HG02870 (cell line): ENCODE measurements around the gene CHIA.
"Not testable (repeated sequence)": the region's sequence is repeated elsewhere in the genome, so short reads cannot be mapped to it uniquely, and the experiment has no call there.

Experiments used
- ATAC-seq: cut with Tn5 transposase; IDR thresholded peaks from one replicate; pipeline ENCODE4 v1.9.1; 2021; ENCODE audit warnings: mild to moderate bottlenecking, moderate library complexity; ENCODE audit not compliant: unreplicated experiment

CHIA gene

GRCh38 chr1:111283838-111284237, 6.8 kb upstream of the CHIA start:
- no peak for ATAC-seq

- no peak for ATAC-seq
Measured at GRCh38 chr1:111285879-111286278, 4.8 kb upstream of the CHIA start.

DNA sequence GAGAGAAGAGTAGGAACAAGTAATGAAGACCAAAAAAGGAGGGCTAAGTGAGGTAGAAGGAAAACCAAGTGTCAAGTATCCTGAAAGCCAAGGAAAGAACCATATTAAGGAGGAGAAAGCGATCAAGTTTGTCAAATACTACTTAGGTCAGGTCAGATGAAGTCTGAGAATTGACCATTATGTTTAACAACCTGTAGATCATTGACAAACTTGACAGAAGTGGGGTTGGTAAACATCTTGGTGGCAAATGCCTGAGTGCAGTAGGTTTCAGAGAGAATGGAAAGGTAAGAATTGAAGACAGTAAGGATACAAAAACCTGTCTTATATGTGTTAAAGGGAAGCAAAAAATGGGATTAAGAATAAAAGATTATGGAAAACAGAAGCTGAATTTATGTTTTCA, 3.7 kb upstream of the CHIA start:
- no peak for ATAC-seq

- no peak for ATAC-seq
Measured at GRCh38 chr1:111289371-111289770, 1.3 kb upstream of the CHIA start.

DNA sequence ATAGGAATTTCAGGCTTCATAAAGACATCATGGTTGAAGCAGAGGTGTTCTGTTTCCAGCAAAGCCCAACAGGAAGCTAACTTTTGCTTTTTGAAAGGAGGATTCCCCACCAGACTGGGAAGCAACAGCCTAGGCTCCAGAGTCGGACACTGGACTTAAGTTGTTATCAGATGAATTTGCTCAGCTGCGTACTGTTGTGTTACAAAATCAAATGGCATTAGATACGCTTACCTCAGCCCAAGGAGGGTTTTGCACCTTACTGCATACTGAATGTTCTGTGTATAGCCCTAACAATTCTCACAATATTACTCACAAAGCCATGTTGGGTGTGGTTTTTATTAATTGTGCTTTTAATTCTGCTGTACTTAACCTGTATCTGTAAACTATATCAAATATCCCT, 547 bp upstream of the CHIA start:
- ATAC-seq = no peak

DNA sequence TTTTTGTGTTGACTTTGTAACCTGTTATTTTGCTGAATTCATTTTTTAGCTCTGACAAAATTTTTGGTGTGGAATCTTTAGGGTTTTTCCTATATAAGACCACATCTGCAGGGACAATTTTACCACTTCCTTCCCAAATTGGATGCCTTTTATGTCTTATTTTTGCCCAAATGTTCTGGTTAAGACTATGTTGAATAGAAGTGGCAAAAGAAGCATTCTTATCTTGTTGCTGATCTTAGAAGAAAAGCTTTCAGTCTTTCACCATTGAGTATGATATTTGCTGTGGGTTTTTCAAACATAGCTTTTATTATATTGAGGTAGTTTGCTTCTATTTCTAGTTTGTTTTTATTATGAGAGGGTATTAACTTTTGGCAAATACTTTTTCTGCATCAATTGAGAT, 3.7 kb downstream of the CHIA start:
- ATAC-seq = no peak

DNA sequence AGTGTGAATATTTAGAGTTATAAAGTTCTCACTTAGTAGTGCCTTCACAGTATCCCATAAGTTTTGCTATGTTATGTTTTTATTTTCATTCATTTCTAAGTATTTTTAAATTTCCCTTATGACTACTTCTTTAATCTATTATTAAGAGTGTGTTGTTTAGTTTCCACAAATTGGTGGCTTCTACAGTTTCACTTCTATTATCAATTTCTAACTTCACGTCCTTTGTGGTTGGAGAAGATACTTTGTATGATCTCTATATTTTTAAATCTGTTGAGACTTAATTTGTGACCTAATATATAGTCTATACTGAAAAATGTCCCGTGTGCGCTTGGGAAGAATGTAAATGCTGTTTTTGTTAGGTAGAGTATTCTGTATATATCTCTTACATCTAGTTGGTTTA, 11.7 kb downstream of the CHIA start:
- no peak for ATAC-seq

- no peak for ATAC-seq
Measured at GRCh38 chr1:111309690-111310089, 19.0 kb downstream of the CHIA start.

DNA sequence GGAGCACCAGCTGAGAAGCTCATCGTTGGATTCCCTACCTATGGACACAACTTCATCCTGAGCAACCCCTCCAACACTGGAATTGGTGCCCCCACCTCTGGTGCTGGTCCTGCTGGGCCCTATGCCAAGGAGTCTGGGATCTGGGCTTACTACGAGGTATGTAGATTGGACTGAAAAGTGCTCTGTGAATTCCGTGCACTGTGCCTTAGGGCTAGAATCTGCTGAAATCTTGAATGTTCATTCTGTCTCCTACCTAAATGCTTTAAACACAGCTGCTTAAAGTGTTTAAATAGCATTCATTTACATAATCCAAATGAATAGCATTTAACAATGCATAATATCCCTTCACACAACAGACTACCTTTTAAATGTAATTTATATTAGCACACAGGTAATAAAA, 27.9 kb downstream of the CHIA start:
- no peak for ATAC-seq

DNA sequence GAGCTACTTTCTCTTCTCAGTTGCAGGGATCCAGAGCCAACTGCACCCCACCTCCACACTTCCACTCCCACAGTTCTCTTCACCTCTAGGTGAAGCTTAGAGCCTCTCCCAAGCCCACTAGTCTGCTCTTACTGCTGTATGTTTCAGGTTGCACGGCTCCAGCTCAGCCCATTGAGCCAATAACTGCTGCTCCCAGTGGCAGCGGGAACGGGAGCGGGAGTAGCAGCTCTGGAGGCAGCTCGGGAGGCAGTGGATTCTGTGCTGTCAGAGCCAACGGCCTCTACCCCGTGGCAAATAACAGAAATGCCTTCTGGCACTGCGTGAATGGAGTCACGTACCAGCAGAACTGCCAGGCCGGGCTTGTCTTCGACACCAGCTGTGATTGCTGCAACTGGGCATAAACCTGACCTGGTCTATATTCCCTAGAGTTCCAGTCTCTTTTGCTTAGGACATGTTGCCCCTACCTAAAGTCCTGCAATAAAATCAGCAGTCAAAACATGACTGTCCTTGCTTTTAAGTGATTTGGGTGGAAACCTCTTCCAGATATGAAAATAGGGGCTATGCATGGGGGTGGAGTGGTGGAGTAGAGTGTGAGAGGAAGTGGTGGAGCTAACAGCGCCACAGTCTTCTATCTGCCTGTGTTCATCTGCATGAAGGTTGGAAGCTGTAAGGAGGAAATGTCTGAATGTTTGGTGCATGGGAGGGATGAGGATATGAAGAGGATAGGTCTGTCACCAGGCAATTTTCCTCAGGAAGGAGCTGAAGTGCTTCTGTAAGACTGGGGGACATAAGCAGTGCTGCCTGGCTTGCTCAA, 29.6 kb downstream of the CHIA start:
- ATAC-seq = no peak

DNA sequence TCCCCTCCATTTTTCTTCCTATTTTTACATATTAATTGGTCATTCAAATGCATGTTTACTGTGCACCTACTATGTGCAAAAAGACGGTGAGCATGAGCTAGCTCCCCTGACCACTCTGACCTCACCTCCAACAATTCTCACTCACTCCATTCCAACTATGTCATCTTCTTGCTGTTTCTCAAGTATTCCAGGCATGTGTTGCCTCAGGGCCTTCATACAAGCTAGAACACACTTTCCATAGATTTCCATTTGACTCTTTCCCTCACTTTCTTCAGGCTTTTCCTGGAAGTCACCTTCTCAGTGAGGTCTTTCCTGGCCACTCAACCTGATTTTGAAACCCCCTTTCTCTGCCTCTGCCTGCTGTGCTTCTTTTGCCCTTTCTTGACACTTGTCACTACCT, 32.6 kb downstream of the CHIA start:
- no peak for ATAC-seq

DNA sequence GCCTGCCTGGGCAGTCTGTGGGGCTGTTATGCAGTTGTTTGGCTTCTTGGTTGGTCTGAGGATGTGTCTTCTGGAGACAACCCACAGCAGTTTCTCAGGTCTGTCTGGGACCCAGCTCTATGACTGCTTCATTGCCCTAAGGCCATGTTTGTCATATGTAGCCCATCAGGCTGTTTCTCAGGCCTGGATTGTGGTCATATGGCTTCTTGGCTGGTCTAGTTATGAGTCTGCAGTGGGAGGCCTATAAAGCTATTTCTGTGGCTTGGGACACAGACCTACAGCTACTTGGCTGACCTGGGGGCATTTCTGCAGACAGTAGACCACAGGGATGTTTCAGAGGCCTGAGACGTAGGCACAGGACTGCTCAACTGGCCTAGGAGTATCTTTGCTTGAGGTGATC, 41.5 kb downstream of the CHIA start:
- peak; percentile 77 for ATAC-seq

DNA sequence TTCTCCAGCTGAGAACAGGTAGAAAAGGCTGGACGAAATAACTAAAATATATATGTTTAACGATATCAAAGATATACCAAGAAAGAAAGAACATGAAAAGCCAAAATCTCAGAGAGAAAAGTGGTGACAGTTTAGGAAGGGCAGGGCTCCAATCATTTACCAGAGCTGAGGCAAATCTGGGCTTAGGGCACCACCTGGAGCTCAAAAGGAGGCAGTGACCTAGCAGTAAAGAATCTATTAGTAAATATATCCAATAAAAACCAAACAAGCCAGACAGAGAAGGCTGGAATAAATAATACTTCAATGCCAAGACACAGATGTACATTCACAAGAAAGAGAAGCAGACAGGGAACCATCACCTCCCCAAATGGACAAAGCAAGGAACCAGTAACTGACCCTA, 43.5 kb downstream of the CHIA start:
- ATAC-seq = no peak

DNA sequence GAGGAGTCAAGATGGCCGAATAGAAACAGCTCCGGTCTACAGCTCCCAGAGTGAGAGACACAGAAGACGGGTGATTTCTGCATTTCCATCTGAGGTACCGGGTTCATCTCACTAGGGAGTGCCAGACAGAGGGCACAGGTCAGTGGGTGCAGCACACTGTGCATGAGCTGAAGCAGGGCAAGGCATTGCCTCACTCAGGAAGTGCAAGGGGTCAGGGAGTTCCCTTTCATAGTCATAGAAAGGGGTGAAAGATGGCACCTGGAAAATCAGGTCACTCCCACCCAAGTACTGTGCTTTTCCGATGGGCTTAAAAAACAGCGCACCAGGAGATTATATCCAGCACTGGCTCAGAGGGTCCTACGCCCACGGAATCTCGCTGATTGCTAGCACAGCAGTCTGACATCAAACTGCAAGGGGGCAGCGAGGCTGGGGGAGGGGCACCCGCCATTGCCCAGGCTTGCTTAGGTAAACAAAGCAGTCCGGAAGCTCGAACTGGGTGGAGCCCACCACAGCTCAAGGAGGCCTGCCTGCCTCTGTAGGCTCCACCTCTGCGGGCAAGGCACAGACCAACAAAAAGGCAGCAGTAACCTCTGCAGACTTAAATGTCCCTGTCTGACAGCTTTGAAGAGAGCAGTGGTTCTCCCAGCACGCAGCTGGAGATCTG, 44.7 kb downstream of the CHIA start:
- ATAC-seq = not testable (repeated sequence)

DNA sequence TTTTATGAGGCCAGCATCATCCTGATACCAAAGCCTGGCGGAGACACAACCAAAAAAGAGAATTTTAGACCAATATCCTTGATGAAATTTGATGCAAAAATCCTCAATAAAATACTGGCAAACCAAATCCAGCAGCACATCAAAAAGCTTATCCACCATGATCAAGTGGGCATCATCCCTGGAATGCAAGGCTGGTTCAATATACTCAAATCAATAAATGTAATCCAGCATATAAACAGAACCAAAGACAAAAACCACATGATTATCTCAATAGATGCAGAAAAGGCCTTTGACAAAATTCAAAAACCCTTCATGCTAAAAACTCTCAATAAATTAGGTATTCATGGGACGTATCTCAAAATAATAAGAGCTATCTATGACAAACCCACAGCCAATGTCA, 48.2 kb downstream of the CHIA start:
- not testable (repeated sequence) for ATAC-seq

- peak; percentile 93 for ATAC-seq
Measured at GRCh38 chr1:111346089-111346885, 55.6 kb downstream of the CHIA start.

GRCh38 chr1:111347026-111347425, 56.4 kb downstream of the CHIA start:
- no peak for ATAC-seq

DNA sequence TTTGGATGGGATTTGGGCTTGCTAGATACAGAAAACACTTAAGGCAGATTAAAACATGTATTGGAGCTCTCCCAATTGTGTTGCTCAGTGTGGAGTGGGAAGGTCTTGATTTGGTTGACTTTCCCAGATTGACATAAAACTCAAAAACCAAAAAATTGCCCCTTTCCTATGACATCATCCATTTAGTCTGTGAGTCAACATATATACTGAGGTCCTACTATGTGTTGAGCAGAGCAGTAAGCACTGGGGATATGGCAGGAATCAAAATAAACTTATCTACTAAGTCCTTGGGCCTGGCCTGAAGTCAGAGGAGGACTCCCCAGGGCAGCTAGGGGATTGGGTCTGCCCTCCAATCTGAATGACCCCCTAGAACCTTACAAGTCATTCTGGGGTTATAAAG, 61.0 kb downstream of the CHIA start:
- no peak for ATAC-seq

- ATAC-seq = no peak
Measured at GRCh38 chr1:111354584-111354983, 63.9 kb downstream of the CHIA start.

- no peak for ATAC-seq
Measured at GRCh38 chr1:111358964-111359363, 68.3 kb downstream of the CHIA start.

DNA sequence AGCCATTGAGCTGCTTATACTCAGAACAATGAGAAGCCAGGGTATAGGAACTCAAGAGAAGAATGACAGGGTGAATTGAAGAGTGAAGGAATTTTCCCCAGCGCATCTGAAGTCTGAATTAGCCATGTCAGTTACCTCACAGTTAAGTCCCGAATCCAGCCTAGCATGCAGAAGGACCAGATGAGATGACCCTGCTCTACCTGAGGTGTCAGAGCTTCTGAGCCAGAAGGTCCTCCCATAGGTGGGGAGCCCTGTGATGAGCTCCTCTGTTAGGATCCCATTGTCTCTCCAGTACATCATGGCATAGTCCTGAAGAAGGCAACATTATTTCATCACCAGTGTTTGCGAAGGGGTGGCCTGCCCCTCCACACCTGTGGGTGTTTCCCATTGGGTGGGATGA, 68.7 kb downstream of the CHIA start:
- no peak for ATAC-seq

GRCh38 chr1:111360257-111360656, 69.6 kb downstream of the CHIA start:
- ATAC-seq = not testable (repeated sequence)
